Bronchial epithelial cell (primary cell): ENCODE measurements around the gene RNF128. TPM values are rescaled to one million over a fixed set of nuclear protein-coding genes. Genes with fewer than 3 reads are reported as not detected.

Source experiments
- DNase-seq: peaks from one replicate; pipeline ENCODE4 v3.0.0-alpha.2; 2010; ENCODE audit warnings: low read depth
- FAIRE-seq: peaks from 2 replicates; lab custom pipeline; 2011; peaks lifted over from hg19 to GRCh38; lab: Jason Lieb, UNC
- H3K27me3 ChIP-seq: 2 replicates; pipeline ENCODE4 v1.5.1; 2011; ENCODE audit warnings: low read length; ENCODE audit not compliant: control insufficient read depth, insufficient read depth
- H3K36me3 ChIP-seq: 2 replicates; pipeline ENCODE4 v1.5.1; 2011; ENCODE audit warnings: low read length; ENCODE audit not compliant: control insufficient read depth, insufficient read depth
- H3K4me3 ChIP-seq: 2 replicates; pipeline ENCODE4 v1.5.1; 2011; ENCODE audit warnings: mild to moderate bottlenecking, low read depth, low read length, control low read depth
- CTCF ChIP-seq: IDR thresholded peaks from 2 replicates; pipeline ENCODE4 v1.5.1; 2011; ENCODE audit warnings: mild to moderate bottlenecking, moderate library complexity, low read length, control low read depth, inconsistent platforms; ENCODE audit not compliant: insufficient read depth, severe bottlenecking
- total RNA-seq: library from RNA; depleted of rRNA; stranded (reverse); fragments of >200 nt; gene quantifications from 2 replicates; pipeline ENCODE4 v1.2.1, GENCODE V29; 2014

The RNF128 gene
- total RNA-seq, 1 donor from 2014 or later: 32.1 TPM

GRCh38 chrX:106716004-106716403, 10.5 kb upstream of the RNF128 start:
- FAIRE-seq (no peak), DNase-seq (no peak)
- Histone ChIP-seq H3K4me3 (no peak overlapping the region), H3K36me3 (no peaks in the 10 kb centered on the region), H3K27me3 (no peaks in the 10 kb centered on the region)
- no peak for TF ChIP-seq CTCF

GRCh38 chrX:106716463-106716862, 10.0 kb upstream of the RNF128 start:
- no peaks in the 10 kb centered on the region for H3K27me3 ChIP-seq
- FAIRE-seq (no peak), DNase-seq (no peak)
- TF ChIP-seq CTCF: no peak
- H3K4me3 ChIP-seq: no peak overlapping the region
- no peaks in the 10 kb centered on the region for H3K36me3 ChIP-seq

- no peaks in the 10 kb centered on the region for H3K36me3 ChIP-seq
- FAIRE-seq (no peak), DNase-seq (no peak)
- H3K4me3 ChIP-seq: no peak overlapping the region
- TF ChIP-seq CTCF: no peak
- H3K27me3 ChIP-seq: no peaks in the 10 kb centered on the region
Observed at GRCh38 chrX:106718709-106719108, 7.8 kb upstream of the RNF128 start.

- TF ChIP-seq CTCF: no peak
- DNase-seq: peak; percentile 18
- no peak for FAIRE-seq
- Histone ChIP-seq H3K27me3 (no peaks in the 10 kb centered on the region), H3K4me3 (peak overlapping the region; percentile 76), H3K36me3 (no peaks in the 10 kb centered on the region)
Observed at GRCh38 chrX:106725931-106726330, 570 bp upstream of the RNF128 start.

GRCh38 chrX:106728337-106728736, 1.8 kb downstream of the RNF128 start:
- no peaks in the 10 kb centered on the region for H3K27me3 ChIP-seq
- H3K36me3 ChIP-seq: no peaks in the 10 kb centered on the region
- H3K4me3 ChIP-seq: peak overlapping the region; percentile 76
- FAIRE-seq (no peak), DNase-seq (peak; percentile 32)
- TF ChIP-seq CTCF: no peak

- no peak overlapping the region for H3K4me3 ChIP-seq
- no peak for TF ChIP-seq CTCF
- DNase-seq: peak; percentile 44
- no peaks in the 10 kb centered on the region for H3K27me3 ChIP-seq
- FAIRE-seq: no peak
- H3K36me3 ChIP-seq: no peaks in the 10 kb centered on the region
Observed at GRCh38 chrX:106730401-106730800, 3.9 kb downstream of the RNF128 start.
